Endothelial cell of umbilical vein (primary cell): ENCODE data around the gene ATP5PB. TPM values are rescaled to one million over a fixed set of nuclear protein-coding genes. Genes with fewer than 3 reads are reported as not detected.

Source experiments
- BruUV-seq: library from RNA; stranded (reverse); fragments of 400-500 nt; replicated peaks from 2 replicates; lab custom pipeline; 2021; lab: Mats Ljungman, UMichigan
- CTCF ChIA-PET: fragments of 300-600, 350-600 bp; sonication (Branson Sonifier 250); formaldehyde crosslinking; loops from one replicate; lab custom pipeline; 2021; ENCODE audit warnings: antibody characterized with exemption, inconsistent platforms; lab: Charles Lee
- POLR2A ChIA-PET: fragments of 300-600, 350-600 bp; sonication (Branson Sonifier 250); formaldehyde crosslinking; loops from one replicate; lab custom pipeline; 2021; ENCODE audit warnings: antibody characterized with exemption, inconsistent platforms; lab: Charles Lee
- DNase-seq: peaks from one replicate; pipeline ENCODE4 v3.0.0-alpha.2; 2011; ENCODE audit warnings: low read depth, low spot score
- FAIRE-seq: peaks from 2 replicates; lab custom pipeline; 2011; peaks lifted over from hg19 to GRCh38; lab: Jason Lieb, UNC
- H2AFZ ChIP-seq: 2 replicates; pipeline ENCODE4 v1.6.0; 2012; ENCODE audit warnings: low read depth, low read length, control low read depth, inconsistent platforms
- H3K27ac ChIP-seq: 2 replicates; pipeline ENCODE4 v1.5.1; 2011; ENCODE audit warnings: low read depth, mild to moderate bottlenecking, control low read depth, low read length, moderate library complexity; ENCODE audit not compliant: insufficient read depth
- H3K27me3 ChIP-seq, 2 experiments: 2 replicates each; pipeline versions ENCODE4 v1.6.0 to v1.6.1; 2011; ENCODE audit warnings: low read length in 2 of 2, mixed read lengths in 1 of 2; ENCODE audit not compliant: control insufficient read depth in 2 of 2, insufficient read depth in 2 of 2
- H3K36me3 ChIP-seq, 2 experiments: 2 replicates in 1 of 2; 3 replicates in 1 of 2; pipeline ENCODE4 v1.5.1; 2011; ENCODE audit warnings: low read length in 2 of 2, mild to moderate bottlenecking in 1 of 2, moderate library complexity in 1 of 2; ENCODE audit not compliant: control insufficient read depth in 2 of 2, insufficient read depth in 2 of 2; ENCODE audit errors: extremely low read depth in 1 of 2
- H3K4me1 ChIP-seq: 3 replicates; pipeline ENCODE4 v1.5.1; 2011; ENCODE audit warnings: mild to moderate bottlenecking, low read length; ENCODE audit not compliant: control insufficient read depth, insufficient read depth; ENCODE audit errors: extremely low read depth
- H3K4me2 ChIP-seq: 2 replicates; pipeline ENCODE4 v1.6.1; 2011; ENCODE audit warnings: low read length, control low read depth, mixed read lengths; ENCODE audit not compliant: insufficient read depth
- H3K4me3 ChIP-seq, 3 experiments: fragments of 200-600 bp in 1 of 3; sonication (generic), shearing (Covaris generic) in 1 of 3; replicated peaks in 1 of 3; 2 replicates each; pipeline ENCODE4 v1.5.1; 2011 to 2016; ENCODE audit warnings: control low read depth in 3 of 3, low read length in 3 of 3, mild to moderate bottlenecking in 2 of 3, inconsistent platforms in 1 of 3, low read depth in 1 of 3, moderate library complexity in 1 of 3; ENCODE audit not compliant: insufficient read depth in 1 of 3
- H3K79me2 ChIP-seq: 2 replicates; pipeline ENCODE4 v1.6.0; 2012; ENCODE audit warnings: low read length, inconsistent platforms; ENCODE audit not compliant: control insufficient read depth, insufficient read depth
- H3K9ac ChIP-seq: replicated peaks from 2 replicates; pipeline ENCODE3; 2011; ENCODE audit warnings: low read length, control low read depth; ENCODE audit not compliant: insufficient read depth; ENCODE audit errors: extremely low read depth
- H3K9me1 ChIP-seq: replicated peaks from 3 replicates; pipeline ENCODE4 v1.6.0; 2011; ENCODE audit warnings: mild to moderate bottlenecking, low read length; ENCODE audit not compliant: control insufficient read depth, insufficient read depth; ENCODE audit errors: extremely low read depth
- H3K9me3 ChIP-seq: replicated peaks from 2 replicates; pipeline ENCODE4 v1.5.1; 2012; ENCODE audit warnings: low read length, inconsistent platforms; ENCODE audit not compliant: control insufficient read depth, insufficient read depth
- H4K20me1 ChIP-seq: replicated peaks from 2 replicates; pipeline ENCODE3; 2011; ENCODE audit warnings: mild to moderate bottlenecking, low read length; ENCODE audit not compliant: control insufficient read depth, insufficient read depth; ENCODE audit errors: extremely low read depth
- CTCF ChIP-seq, 2 donors: IDR thresholded peaks; 1 replicate in 1 of 2; 2 replicates in 1 of 2; pipeline ENCODE4 v1.5.1; 2011; ENCODE audit warnings: low read length in 2 of 2, mild to moderate bottlenecking in 2 of 2, moderate library complexity in 2 of 2, control low read depth in 1 of 2, inconsistent platforms in 1 of 2, low read depth in 1 of 2; ENCODE audit not compliant: insufficient read depth in 1 of 2; ENCODE audit errors: extremely low read depth in 1 of 2
- EZH2 ChIP-seq: IDR thresholded peaks from 2 replicates; pipeline ENCODE4 v1.6.1; 2012; ENCODE audit warnings: borderline replicate concordance, low read depth, mild to moderate bottlenecking, moderate library complexity, low read length, inconsistent platforms; ENCODE audit not compliant: severe bottlenecking
- FOS ChIP-seq: IDR thresholded peaks from 2 replicates; pipeline ENCODE4 v1.6.1; 2011; ENCODE audit warnings: mild to moderate bottlenecking, low read length, moderate library complexity, borderline replicate concordance; ENCODE audit not compliant: insufficient read depth
- GATA2 ChIP-seq: IDR thresholded peaks from 2 replicates; pipeline ENCODE4 v1.7.0; 2011; ENCODE audit warnings: low read depth, mild to moderate bottlenecking, moderate library complexity, mixed read lengths, low read length; ENCODE audit not compliant: insufficient read length, insufficient read depth
- JUN ChIP-seq: IDR thresholded peaks from 2 replicates; pipeline ENCODE4 v1.6.1; 2011; ENCODE audit warnings: borderline replicate concordance, low read depth; ENCODE audit not compliant: insufficient read length, insufficient read depth
- MAX ChIP-seq: IDR thresholded peaks from 2 replicates; pipeline ENCODE4 v1.6.1; 2011; ENCODE audit not compliant: insufficient read depth, insufficient read length
- MYC ChIP-seq: IDR thresholded peaks from one replicate; pipeline ENCODE4 v1.6.1; 2011; ENCODE audit warnings: mild to moderate bottlenecking, low read depth, low read length
- POLR2A ChIP-seq: IDR thresholded peaks from 2 replicates; pipeline ENCODE4 v1.6.1; 2012; ENCODE audit warnings: low read depth, mild to moderate bottlenecking, control low read depth, low read length
- POLR2AphosphoS5 ChIP-seq: IDR thresholded peaks from 2 replicates; pipeline ENCODE4 v1.6.1; 2012; ENCODE audit warnings: low read depth, mild to moderate bottlenecking, control low read depth, low read length, moderate library complexity; ENCODE audit not compliant: insufficient read depth
- dilution Hi-C: fragments of 300-500 bp; cut with MboI; formaldehyde crosslinking; loops from one replicate; pipeline ENCODE4 v1.15.0; 2019; ENCODE audit warnings: low sequenced_read_pairs; ENCODE audit not compliant: extremely low pct_ligation_motif_present
- intact Hi-C: fragments of 100-400 bp; cut with micrococcal nuclease; formaldehyde crosslinking; loops from one replicate; pipeline ENCODE4 v1.10.0; 2022
- polyA plus RNA-seq, 4 experiments: library from polyadenylated mRNA; depleted of rRNA in 3 of 4; stranded (reverse) in 3 of 4; unstranded in 1 of 4; fragments of >200 nt; gene quantifications; 2 replicates each; pipeline versions ENCODE4 v1.2.1 to v1.2.3, GENCODE V29; 2011 to 2012; ENCODE audit warnings: missing spikeins in 1 of 4
- total RNA-seq: library from RNA; stranded (reverse); gene quantifications from 2 replicates; pipeline ENCODE4 v1.2.3, GENCODE V29; 2021

ATP5PB gene
- total and polyA plus RNA-seq, 2 donors (not counting 3 experiments of a cell fraction or from before 2014, with no cell fraction given): 231 to 244 TPM

GRCh38 chr1:111469539-111469938 is 20.3 kb downstream of the ATP5PB start:
- Histone ChIP-seq H3K4me3 (no peak overlapping the region), H3K9me1 (no peaks in the 10 kb centered on the region), H3K4me2 (no peak overlapping the region), H3K27me3 (no peaks in the 10 kb centered on the region), H3K79me2 (no peaks in the 10 kb centered on the region), H3K36me3 (no peaks in the 10 kb centered on the region), H3K9ac (no peak overlapping the region), H3K9me3 (no peaks in the 10 kb centered on the region), H2AFZ (no peak overlapping the region), H3K4me1 (peaks cover 9% of the 10 kb centered on the region), H3K27ac (no peak overlapping the region), H4K20me1 (no peaks in the 10 kb centered on the region)
- no peak for TF ChIP-seq GATA2
- no peak for TF ChIP-seq POLR2AphosphoS5
- TF ChIP-seq EZH2: no peak
- TF ChIP-seq MYC: no peak
- TF ChIP-seq CTCF (IDR thresholded peaks at IDR 0.05; ENCODE audit: extremely low read depth in 1 of 2, insufficient read depth in 1 of 2, low read depth in 1 of 2, low read length in 2 of 2): no peak
- TF ChIP-seq MAX: no peak
- TF ChIP-seq FOS: no peak
- no peak for TF ChIP-seq JUN
- TF ChIP-seq POLR2A: no peak
- POLR2A ChIA-PET: no interaction called here
- intact Hi-C loops: no loop called here
- dilution Hi-C loops: no loop called here
- CTCF ChIA-PET: interaction anchor here (1.0 kb wide), 1 partner anchor 38 kb away, joined by 3 read pairs; no protein-coding TSS in a partner anchor
- no TSS peak for BruUV-seq
- DNase-seq (no peak), FAIRE-seq (no peak)
